HCT116 (cell line): ENCODE measurements around the gene MLLT3. TPM values are rescaled to one million over a fixed set of nuclear protein-coding genes. Genes with fewer than 3 reads are reported as not detected.

Source experiments
- ATAC-seq: fragments of 200-7000 bp; cut with Tn5 transposase; 2 replicates; pipeline ENCODE4 v1.9.1; 2020; ENCODE audit warnings: mild to moderate bottlenecking, moderate library complexity
- BruUV-seq: library from RNA; stranded (reverse); fragments of 400-500 nt; replicated peaks from 2 replicates; lab custom pipeline; 2021; lab: Mats Ljungman, UMichigan
- CTCF ChIA-PET: fragments of 300-600 bp; sonication (Branson Sonifier 250); formaldehyde crosslinking; loops from one replicate; lab custom pipeline; 2021; ENCODE audit warnings: antibody characterized with exemption; lab: Charles Lee
- POLR2A ChIA-PET: fragments of 300-600, 350-600 bp; sonication (Branson Sonifier 250); formaldehyde crosslinking; loops from one replicate; lab custom pipeline; 2021; ENCODE audit warnings: antibody characterized with exemption; lab: Charles Lee
- RAD21 ChIA-PET, 2 experiments: fragments of 300-600 bp; sonication (Branson Sonifier 250); formaldehyde crosslinking; loops; one replicate each; lab custom pipeline; 2023; ENCODE audit warnings: low total read pairs in 2 of 2; ENCODE audit not compliant: uncharacterized antibody in 2 of 2, unreplicated experiment in 2 of 2, low non-redundant PET in 1 of 2; lab: Charles Lee
- DNase-seq: peaks from one replicate; pipeline ENCODE4 v3.0.0-alpha.2; 2010; ENCODE audit warnings: low read depth, low spot score
- H2AFZ ChIP-seq: fragments of 200-600 bp; shearing (Covaris generic), sonication (generic); 2 replicates; pipeline ENCODE4 v1.6.1; 2017; ENCODE audit warnings: low read depth, mixed run types, mixed read lengths, antibody characterized with exemption, low read length; ENCODE audit not compliant: poor library complexity, severe bottlenecking
- H3K27ac ChIP-seq: 2 replicates; pipeline ENCODE4 v1.5.1; 2012; ENCODE audit warnings: low read depth, low read length
- H3K27me3 ChIP-seq: fragments of 200-600 bp; sonication (generic); 2 replicates; pipeline ENCODE4 v1.6.1; 2016; ENCODE audit warnings: mixed run types, low read length, mixed read lengths; ENCODE audit not compliant: insufficient read depth
- H3K36me3 ChIP-seq, 2 experiments: fragments of 200-500 bp in 1 of 2; fragments of 200-600 bp in 1 of 2; sonication (Bioruptor generic) in 1 of 2; sonication (generic) in 1 of 2; 2 replicates each; pipeline versions ENCODE4 v1.5.1 to v1.6.1; 2014 to 2016; ENCODE audit warnings: low read length in 2 of 2, inconsistent platforms in 1 of 2, mixed read lengths in 1 of 2, mixed run types in 1 of 2; ENCODE audit not compliant: insufficient read depth in 2 of 2, control insufficient read depth in 1 of 2
- H3K4me1 ChIP-seq, 2 experiments: fragments of 200-600 bp in 1 of 2; sonication (generic) in 1 of 2; 2 replicates each; pipeline versions ENCODE4 v1.5.1 to v1.6.1; 2012 to 2017; ENCODE audit warnings: low read length in 2 of 2, inconsistent platforms in 1 of 2, mild to moderate bottlenecking in 1 of 2, mixed read lengths in 1 of 2, mixed run types in 1 of 2, moderate library complexity in 1 of 2; ENCODE audit not compliant: insufficient read depth in 2 of 2, control insufficient read depth in 1 of 2
- H3K4me2 ChIP-seq: fragments of 200-600 bp; sonication (generic); 2 replicates; pipeline ENCODE4 v1.6.1; 2017; ENCODE audit warnings: mixed run types, low read length, mixed read lengths
- H3K4me3 ChIP-seq, 2 experiments: fragments of 200-600 bp in 1 of 2; sonication (generic) in 1 of 2; replicated peaks in 1 of 2; 2 replicates each; pipeline ENCODE4 v1.5.1; 2011 to 2016; ENCODE audit warnings: low read length in 2 of 2, control low read depth in 1 of 2, low read depth in 1 of 2, mild to moderate bottlenecking in 1 of 2, mixed read lengths in 1 of 2, mixed run types in 1 of 2
- H3K79me2 ChIP-seq: fragments of 200-600 bp; sonication (generic); 2 replicates; pipeline ENCODE4 v1.6.1; 2017; ENCODE audit warnings: mild to moderate bottlenecking, mixed run types, low read length, moderate library complexity, mixed read lengths; ENCODE audit not compliant: insufficient read depth
- H3K9ac ChIP-seq: fragments of 200-600 bp; sonication (generic); 2 replicates; pipeline ENCODE4 v1.6.1; 2016; ENCODE audit warnings: low read length, mixed read lengths
- H3K9me2 ChIP-seq: fragments of 200-600 bp; sonication (generic), shearing (Covaris generic); 2 replicates; pipeline ENCODE4 v1.6.1; 2017; ENCODE audit warnings: mixed run types, mild to moderate bottlenecking, moderate library complexity; ENCODE audit not compliant: insufficient read depth
- H3K9me3 ChIP-seq, 2 experiments: fragments of 200-500 bp in 1 of 2; fragments of 200-600 bp in 1 of 2; sonication (Bioruptor generic) in 1 of 2; sonication (generic) in 1 of 2; 2 replicates each; pipeline ENCODE4 v1.6.1; 2014 to 2017; ENCODE audit warnings: low read length in 2 of 2, mixed read lengths in 2 of 2, inconsistent platforms in 1 of 2, low read depth in 1 of 2, mild to moderate bottlenecking in 1 of 2, mixed run types in 1 of 2, moderate library complexity in 1 of 2; ENCODE audit not compliant: control insufficient read depth in 1 of 2, insufficient read depth in 1 of 2
- H4K20me1 ChIP-seq: fragments of 200-600 bp; sonication (generic), shearing (Covaris generic); 2 replicates; pipeline ENCODE4 v1.6.1; 2017; ENCODE audit warnings: mixed run types, mild to moderate bottlenecking, moderate library complexity; ENCODE audit not compliant: insufficient read depth
- ATF3 ChIP-seq: IDR thresholded peaks from 2 replicates; pipeline ENCODE4 v1.6.1; 2012
- CBX3 ChIP-seq: IDR thresholded peaks from 2 replicates; pipeline ENCODE4 v1.6.1; 2012; ENCODE audit warnings: low read depth
- CEBPB ChIP-seq: IDR thresholded peaks from 2 replicates; pipeline ENCODE4 v1.6.1; 2012; ENCODE audit warnings: low read depth
- EGR1 ChIP-seq: IDR thresholded peaks from 2 replicates; pipeline ENCODE4 v1.6.1; 2012; ENCODE audit warnings: low read depth
- FOSL1 ChIP-seq: IDR thresholded peaks from 2 replicates; pipeline ENCODE4 v1.6.1; 2012; ENCODE audit warnings: low read depth
- MAX ChIP-seq: IDR thresholded peaks from 2 replicates; pipeline ENCODE4 v1.6.1; 2012
- POLR2AphosphoS5 ChIP-seq: IDR thresholded peaks from 2 replicates; pipeline ENCODE4 v1.6.1; 2011; ENCODE audit warnings: mild to moderate bottlenecking, low read depth, low read length, moderate library complexity
- RAD21 ChIP-seq: IDR thresholded peaks from 2 replicates; pipeline ENCODE4 v1.6.1; 2012; ENCODE audit warnings: low read depth, mild to moderate bottlenecking
- REST ChIP-seq: IDR thresholded peaks from 2 replicates; pipeline ENCODE4 v1.6.1; 2012; ENCODE audit warnings: low read depth
- SIN3A ChIP-seq: IDR thresholded peaks from 2 replicates; pipeline ENCODE4 v1.6.1; 2012; ENCODE audit warnings: low read depth
- SP1 ChIP-seq: IDR thresholded peaks from 2 replicates; pipeline ENCODE4 v1.6.1; 2012; ENCODE audit warnings: low read depth
- SRF ChIP-seq: IDR thresholded peaks from 2 replicates; pipeline ENCODE4 v1.6.1; 2012; ENCODE audit warnings: low read depth
- TCF7L2 ChIP-seq: IDR thresholded peaks from 2 replicates; pipeline ENCODE4 v1.7.0; 2011; ENCODE audit warnings: borderline replicate concordance, inconsistent platforms; ENCODE audit not compliant: insufficient read depth, insufficient read length; ENCODE audit errors: extremely low read depth
- ZBTB33 ChIP-seq: IDR thresholded peaks from 2 replicates; pipeline ENCODE4 v1.6.1; 2011; ENCODE audit warnings: mild to moderate bottlenecking, low read length, moderate library complexity; ENCODE audit not compliant: insufficient replicate concordance; ENCODE audit errors: extremely low read depth
- ZNF274 ChIP-seq: fragments of 200-500 bp; sonication (Bioruptor generic); IDR thresholded peaks from 2 replicates; pipeline ENCODE4 v1.6.1; 2014; ENCODE audit warnings: mild to moderate bottlenecking, low read depth, low read length, inconsistent platforms
- intact Hi-C: fragments of 100-400 bp; cut with micrococcal nuclease; formaldehyde crosslinking; loops from 2 replicates; pipeline ENCODE4 v1.10.0; 2022
- total RNA-seq: library from RNA; stranded (reverse); gene quantifications from one replicate; pipeline ENCODE4 v1.2.1, GENCODE V29; 2021; ENCODE audit not compliant: unreplicated experiment

The MLLT3 gene
- total RNA-seq, 1 experiment from 2014 or later: 4.3 TPM

- H3K9ac ChIP-seq: no peak overlapping the region
- no peak overlapping the region for H3K4me2 ChIP-seq
- no peaks in the 10 kb centered on the region for H3K79me2 ChIP-seq
- ChIA-PET POLR2A (no interaction called here), RAD21 (no interaction called here), CTCF (interaction anchor here (2.0 kb wide), 1 partner anchor 12 kb away, joined by 7 read pairs; no protein-coding TSS in a partner anchor)
- ATAC-seq (no peak), DNase-seq (no peak)
- no TSS peak for BruUV-seq
- no peak overlapping the region for H3K27ac ChIP-seq
- peaks cover 0 to 6% of the 10 kb centered on the region in 2 experiments; a peak in 1 of 4 replicates for H3K4me1 ChIP-seq
- TF ChIP-seq FOSL1 (no peak), CEBPB (no peak), ZNF274 (no peak), POLR2AphosphoS5 (no peak), MAX (no peak), EGR1 (no peak), RAD21 (no peak), ZBTB33 (no peak), SRF (no peak), SIN3A (no peak), ATF3 (no peak), CBX3 (no peak), TCF7L2 (no peak), REST (no peak), SP1 (no peak)
- no peaks in the 10 kb centered on the region for H3K9me3 ChIP-seq
- H3K36me3 ChIP-seq: no peaks in the 10 kb centered on the region
- no peaks in the 10 kb centered on the region for H4K20me1 ChIP-seq
- intact Hi-C loops: no loop called here
- H2AFZ ChIP-seq: no peak overlapping the region
- no peak overlapping the region for H3K4me3 ChIP-seq
- no peaks in the 10 kb centered on the region for H3K9me2 ChIP-seq
- H3K27me3 ChIP-seq: no peaks in the 10 kb centered on the region
Measured at GRCh38 chr9:20513126-20513913, 109.0 kb downstream of the MLLT3 start.
